ENCODE results near the gene PTGFRN.
"Not testable (repeated sequence)": the region's sequence is repeated elsewhere in the genome, so short reads cannot be mapped to it uniquely, and the experiment has no call there.

Gene PTGFRN

GRCh38 chr1:116972674-116973030 lies 62.9 kb downstream of the PTGFRN start:
- peak; percentile 55 for DNase-seq

GRCh38 chr1:116980309-116980708 lies 70.6 kb downstream of the PTGFRN start:
- not testable (repeated sequence) for DNase-seq

GRCh38 chr1:116981521-116982037 lies 71.9 kb downstream of the PTGFRN start:
- no peak for DNase-seq

GRCh38 chr1:116982319-116983004 lies 72.7 kb downstream of the PTGFRN start:
- DNase-seq, result no peak

DNA sequence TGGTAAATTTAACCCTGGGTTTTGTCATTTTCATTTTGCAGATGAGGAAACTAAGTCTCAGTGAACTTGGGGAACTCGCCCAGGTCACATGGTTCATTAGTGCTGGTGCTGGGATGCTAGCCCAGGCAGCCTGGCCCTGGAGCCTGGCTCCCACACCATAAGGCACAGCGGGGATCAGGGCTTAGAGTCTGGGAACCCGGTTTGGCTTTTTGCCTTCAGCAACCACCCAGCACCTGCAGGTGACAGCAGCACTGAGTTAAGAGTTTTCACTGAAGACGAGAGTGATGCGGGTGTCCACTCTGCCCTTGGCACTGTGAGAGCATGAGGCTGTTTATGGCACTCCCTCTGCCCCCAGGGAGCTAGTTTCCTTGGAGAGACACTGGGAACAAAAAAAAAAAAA lies 73.4 kb downstream of the PTGFRN start:
- no peak for DNase-seq

DNA sequence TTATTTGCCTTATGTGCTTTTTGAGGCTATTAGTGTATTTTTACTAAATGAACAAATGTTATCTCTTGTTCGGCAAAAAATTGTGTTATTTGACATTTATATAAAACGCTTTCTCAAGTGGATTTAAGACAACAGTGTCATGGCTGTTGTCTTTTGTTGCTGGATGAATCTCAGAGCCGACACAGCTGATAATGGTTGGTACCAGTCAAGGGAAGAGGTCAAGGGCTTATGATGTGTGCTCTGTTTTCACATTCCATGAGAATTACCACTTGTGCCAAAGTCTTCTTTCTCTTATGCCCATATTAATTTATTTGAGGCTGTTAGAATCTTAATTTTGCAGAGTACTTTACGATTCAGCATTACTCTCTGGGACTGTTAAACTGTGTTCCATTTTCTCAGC lies 74.0 kb downstream of the PTGFRN start:
- DNase-seq, result no peak

GRCh38 chr1:116984406-116985160 lies 74.9 kb downstream of the PTGFRN start:
- no peak for DNase-seq

- no peak for DNase-seq
Measured at GRCh38 chr1:116986421-116987255, 76.9 kb downstream of the PTGFRN start.

- DNase-seq, result no peak
Measured at GRCh38 chr1:116987256-116987555, 77.5 kb downstream of the PTGFRN start.

GRCh38 chr1:116988248-116988647 lies 78.5 kb downstream of the PTGFRN start:
- peak; percentile 63 for DNase-seq

DNA sequence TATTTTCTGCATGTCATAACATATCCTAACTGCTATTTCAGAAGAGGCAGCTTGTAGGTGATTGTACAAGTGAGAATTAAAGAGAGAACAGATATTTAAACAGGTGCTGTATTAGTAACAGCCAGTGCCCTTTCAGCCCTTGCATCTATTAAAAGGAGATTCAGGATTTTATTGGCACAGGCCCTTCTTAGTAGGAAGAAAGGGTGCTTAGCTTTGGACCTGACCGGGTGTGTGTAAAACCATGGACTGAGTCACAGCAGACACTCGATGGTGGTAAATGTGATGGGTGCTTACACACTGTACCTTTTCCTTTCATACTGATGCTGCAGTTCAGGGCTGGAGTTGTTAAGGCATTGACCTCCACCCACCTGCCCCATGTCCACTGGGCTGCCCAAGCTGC lies 79.2 kb downstream of the PTGFRN start:
- DNase-seq, result no peak

GRCh38 chr1:116989835-116990234 lies 80.1 kb downstream of the PTGFRN start:
- no peak for DNase-seq

DNA sequence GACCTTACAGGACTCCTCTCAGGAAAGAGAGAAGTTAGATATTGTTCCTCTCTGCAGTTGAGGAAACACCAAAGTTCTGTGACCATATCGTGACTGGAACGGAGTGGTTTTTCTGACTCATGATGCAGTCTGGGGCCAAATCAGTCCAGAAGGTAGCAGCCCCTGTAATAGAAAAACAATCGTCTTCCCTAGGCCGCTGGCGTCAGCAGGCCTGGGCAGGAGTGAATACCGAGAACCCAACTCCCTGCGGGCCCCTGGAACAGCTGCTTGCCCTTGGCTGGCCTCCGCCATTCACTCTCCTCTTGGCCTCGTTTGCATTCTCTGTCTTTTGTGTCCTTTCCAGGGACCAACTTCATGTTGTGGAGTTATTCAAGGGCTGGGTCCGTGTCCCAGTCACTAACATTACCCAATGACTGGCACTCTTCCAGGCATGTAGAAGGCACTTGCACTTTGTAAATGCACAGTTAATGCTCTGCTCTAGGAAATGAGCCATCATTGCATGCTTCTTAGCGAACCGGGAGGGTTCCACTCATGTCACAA lies 81.0 kb downstream of the PTGFRN start:
- peak; percentile 87 for DNase-seq

DNA sequence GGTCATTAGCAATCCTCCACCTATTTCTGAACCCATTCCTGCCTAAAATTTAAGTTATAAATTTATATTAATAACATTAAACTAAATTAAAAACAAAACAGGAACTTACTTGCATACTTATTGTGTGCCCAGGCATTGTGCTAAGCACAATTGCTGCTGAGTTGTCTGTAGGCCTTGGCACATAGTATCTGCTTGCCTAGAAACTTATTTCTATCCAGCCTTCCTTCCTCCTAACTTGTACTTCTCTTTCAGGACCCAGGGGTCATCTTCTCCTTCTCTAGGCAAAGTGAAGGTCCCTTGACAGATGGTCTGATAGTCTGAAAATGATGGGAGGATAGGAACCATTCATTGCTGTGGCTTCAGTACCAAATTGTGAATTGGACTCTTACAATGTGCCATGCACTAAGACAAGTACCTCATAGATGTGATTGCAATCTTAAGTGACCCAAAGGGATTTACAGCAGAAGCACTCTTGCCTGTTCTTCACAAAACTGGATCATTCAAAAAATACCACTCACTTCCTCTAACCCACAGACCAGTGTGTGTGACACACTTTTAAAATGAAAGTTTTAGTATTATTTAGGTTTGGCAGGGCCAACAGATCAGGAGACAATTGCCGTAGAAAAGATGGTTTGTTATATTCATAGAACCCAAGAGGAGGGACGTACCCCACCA lies 81.6 kb downstream of the PTGFRN start:
- DNase-seq, result no peak

GRCh38 chr1:116991918-116992317 lies 82.2 kb downstream of the PTGFRN start:
- DNase-seq, result no peak

DNA sequence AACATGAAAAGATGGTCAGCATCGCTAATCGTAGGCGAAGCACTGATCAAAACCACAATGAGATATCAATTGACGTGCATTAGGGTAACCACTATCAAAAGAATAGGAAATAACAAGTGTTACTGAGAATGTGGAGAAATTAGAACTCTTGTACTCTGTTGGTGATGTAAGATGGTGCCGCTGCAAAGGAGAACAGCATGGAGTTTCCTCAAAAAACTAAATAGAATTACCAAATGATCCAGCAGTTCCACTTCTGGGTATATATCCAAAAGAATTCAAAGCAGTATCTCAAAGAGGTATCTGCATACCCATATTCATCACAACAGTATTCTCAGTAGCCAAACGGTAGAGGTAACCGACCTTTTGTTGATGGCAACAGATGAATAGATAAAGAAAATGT lies 83.6 kb downstream of the PTGFRN start:
- no peak for DNase-seq

GRCh38 chr1:116994411-116994810 lies 84.7 kb downstream of the PTGFRN start:
- no peak for DNase-seq

DNA sequence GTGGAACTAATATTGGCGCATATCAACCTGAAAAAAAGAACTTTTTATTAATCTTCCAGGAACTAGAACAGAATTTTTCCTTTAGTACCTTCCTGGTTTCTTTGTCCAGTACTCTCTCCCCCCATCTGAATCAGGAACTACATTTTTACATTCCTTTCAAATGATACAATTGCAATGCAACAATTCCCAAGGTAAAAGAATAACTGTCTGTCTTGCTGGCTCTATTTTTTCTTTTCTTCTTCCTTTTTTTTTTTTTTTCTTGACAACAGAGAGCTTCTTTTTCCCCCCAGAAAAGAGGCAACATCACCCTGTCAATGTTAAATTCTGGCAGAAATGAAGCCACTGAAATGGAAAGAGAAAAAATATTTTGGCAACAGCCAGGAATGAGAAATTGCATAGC lies 87.3 kb downstream of the PTGFRN start:
- peak; percentile 71 for DNase-seq

- DNase-seq, result peak; percentile 21
Measured at GRCh38 chr1:116997636-116998035, 87.9 kb downstream of the PTGFRN start.

DNA sequence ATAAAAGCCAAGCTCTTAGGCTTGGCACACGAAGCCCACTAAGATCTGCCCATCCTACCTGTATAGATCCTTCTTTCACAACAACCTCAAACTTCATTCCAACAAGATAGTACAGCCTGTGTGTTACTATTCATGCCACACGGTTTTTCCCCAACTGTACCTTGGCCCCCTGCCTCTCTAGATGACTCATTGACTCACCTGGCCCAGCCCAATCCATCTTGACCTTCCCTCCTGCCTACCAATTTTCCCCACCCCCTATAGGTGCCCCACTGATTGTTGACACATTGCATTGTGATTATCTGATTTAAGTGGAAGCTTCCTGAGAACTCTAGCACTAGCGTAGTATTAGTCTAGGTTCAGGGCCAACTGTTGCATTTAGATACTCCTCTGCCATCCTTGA lies 89.9 kb downstream of the PTGFRN start:
- DNase-seq, result no peak

DNA sequence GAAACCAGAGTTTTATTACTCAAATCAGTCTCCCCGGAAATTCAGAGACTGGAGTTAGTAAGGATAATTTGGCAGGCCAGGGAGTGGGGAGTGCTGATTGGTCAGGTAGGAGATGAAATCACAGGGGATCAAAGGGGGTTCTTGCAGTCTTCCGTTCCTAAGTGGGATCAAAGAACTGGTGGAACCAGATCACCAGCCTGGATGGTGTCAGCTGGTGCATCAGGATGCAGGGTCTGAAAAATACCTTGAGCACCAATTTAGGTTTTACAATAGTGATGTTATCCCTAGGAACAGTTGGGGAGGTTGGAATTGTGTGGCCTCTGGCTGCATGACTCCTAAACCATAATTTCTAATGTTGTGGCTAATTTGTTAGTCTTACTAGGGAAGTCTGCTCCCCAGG lies 90.4 kb downstream of the PTGFRN start:
- no peak for DNase-seq

- no peak for DNase-seq
Measured at GRCh38 chr1:117001254-117001927, 91.7 kb downstream of the PTGFRN start, which contains the start of gene CD101. CD101 (plus strand) TSS chr1:117001760; CDS start chr1:117001818, 58 bp downstream.
